ENCODE results near the gene HOXB9. TPM values are rescaled to one million over a fixed set of nuclear protein-coding genes. Genes with fewer than 3 reads are reported as not detected.

The HOXB9 gene
- total RNA-seq, 1 experiment from 2014 or later: not detected

- Histone ChIP-seq H4K91ac (ENCODE audit: insufficient read length, low read depth, low read length) (no peak overlapping the region), H2AK5ac (ENCODE audit: insufficient read length, low read length) (no peak overlapping the region), H2BK20ac (ENCODE audit: low read depth, low read length, poor library complexity, severe bottlenecking) (no peak overlapping the region), H3K79me2 (ENCODE audit: insufficient read depth, low read length) (no peaks in the 10 kb centered on the region), H4K5ac (ENCODE audit: insufficient read length, low read depth, low read length) (no peak overlapping the region), H3K27me3 (ENCODE audit: insufficient read depth, low read length) (peaks cover 93% of the 10 kb centered on the region), H4K8ac (replicated peaks; ENCODE audit: insufficient read length, low read depth, low read length) (no peak overlapping the region), H2BK5ac (ENCODE audit: insufficient read length, low read length) (no peak overlapping the region), H2BK120ac (ENCODE audit: low read depth, low read length, poor library complexity, severe bottlenecking) (no peak overlapping the region), H3T11ph (ENCODE audit: low read length) (no peak overlapping the region), H3K79me1 (ENCODE audit: insufficient read depth, low read depth, low read length, poor library complexity, severe bottlenecking) (no peaks in the 10 kb centered on the region), H3K23ac (ENCODE audit: insufficient read length, low read depth, low read length) (no peak overlapping the region), H2AFZ (ENCODE audit: low read length) (no peak overlapping the region), H3K27ac (ENCODE audit: insufficient read length, low read depth, low read length) (no peak overlapping the region), H3K18ac (ENCODE audit: insufficient read length, low read depth, low read length) (no peak overlapping the region), H3K4me2 (ENCODE audit: insufficient read depth, insufficient read length, low read length) (no peak overlapping the region), H4K20me1 (ENCODE audit: control insufficient read depth, insufficient read depth, insufficient read length) (no peaks in the 10 kb centered on the region), H3K23me2 (ENCODE audit: insufficient read length, low read depth, low read length, poor library complexity, severe bottlenecking) (peaks cover 8% of the 10 kb centered on the region), H3K9ac (ENCODE audit: extremely low read depth, insufficient read length, low read length) (no peak overlapping the region), H2BK15ac (ENCODE audit: low read depth, low read length) (no peak overlapping the region), H3K9me3 (ENCODE audit: control insufficient read depth, low read depth, low read length) (no peaks in the 10 kb centered on the region), H3K56ac (ENCODE audit: insufficient read length, low read depth, low read length) (no peak overlapping the region), H2BK12ac (ENCODE audit: insufficient read length, low read depth, low read length) (no peak overlapping the region), H3K14ac (ENCODE audit: insufficient read depth, low read length) (no peak overlapping the region), H3K4ac (ENCODE audit: low read depth, low read length) (no peak overlapping the region), H3K4me1 (ENCODE audit: insufficient read depth, low read length) (no peaks in the 10 kb centered on the region)
- TF ChIP-seq CTCF (conservative IDR thresholded peaks at IDR 0.05): no peak
- WGBS (ENCODE audit: extremely low coverage, insufficient read length, low lambda C conversion rate): no CpG with 5 or more reads among the region's 6 CpGs
- Mint-ChIP-seq H3K27ac (no peak overlapping the region), H3K4me3 (no peak overlapping the region), H3K9me3 (peaks cover 3 to 15% of the 10 kb centered on the region in 2 experiments; a peak in 3 of 5 replicates), H3K4me1 (peaks cover 14 to 21% of the 10 kb centered on the region in 2 experiments), H3K27me3 (ENCODE audit: low read depth) (peaks cover 100% of the 10 kb centered on the region), H3K36me3 (ENCODE audit: insufficient read depth in 1 of 3, low read depth in 3 of 3) (no peaks in the 10 kb centered on the region; a peak in 1 of 7 replicates)
- no peak for DNase-seq
These were observed 18.9 kb upstream of the HOXB9 start for GRCh38 chr17:48644910-48645557.

Data from H9 (cell line).